Fibroblast of skin of scalp (primary cell): ENCODE measurements around the gene GARIN5B. TPM values are rescaled to one million over a fixed set of nuclear protein-coding genes. Genes with fewer than 3 reads are reported as not detected.
"Not testable (repeated sequence)": the region's sequence is repeated elsewhere in the genome, so short reads cannot be mapped to it uniquely, and the experiment has no call there.

Experiments
- DNase-seq: peaks from one replicate; pipeline ENCODE4 v3.0.0-alpha.2; 2013
- polyA plus RNA-seq, 2 experiments: library from polyadenylated mRNA; unstranded; fragments of 120-200 nt; gene quantifications; one replicate each; pipeline ENCODE4 v1.2.1, GENCODE V29; 2013; ENCODE audit not compliant: insufficient read length in 2 of 2

The GARIN5B gene
- not detected for polyA plus RNA-seq (2013, experiment 1 of 2; ENCODE audit: insufficient read length)
- not detected for polyA plus RNA-seq (2013, experiment 2 of 2; ENCODE audit: insufficient read length)

DNA sequence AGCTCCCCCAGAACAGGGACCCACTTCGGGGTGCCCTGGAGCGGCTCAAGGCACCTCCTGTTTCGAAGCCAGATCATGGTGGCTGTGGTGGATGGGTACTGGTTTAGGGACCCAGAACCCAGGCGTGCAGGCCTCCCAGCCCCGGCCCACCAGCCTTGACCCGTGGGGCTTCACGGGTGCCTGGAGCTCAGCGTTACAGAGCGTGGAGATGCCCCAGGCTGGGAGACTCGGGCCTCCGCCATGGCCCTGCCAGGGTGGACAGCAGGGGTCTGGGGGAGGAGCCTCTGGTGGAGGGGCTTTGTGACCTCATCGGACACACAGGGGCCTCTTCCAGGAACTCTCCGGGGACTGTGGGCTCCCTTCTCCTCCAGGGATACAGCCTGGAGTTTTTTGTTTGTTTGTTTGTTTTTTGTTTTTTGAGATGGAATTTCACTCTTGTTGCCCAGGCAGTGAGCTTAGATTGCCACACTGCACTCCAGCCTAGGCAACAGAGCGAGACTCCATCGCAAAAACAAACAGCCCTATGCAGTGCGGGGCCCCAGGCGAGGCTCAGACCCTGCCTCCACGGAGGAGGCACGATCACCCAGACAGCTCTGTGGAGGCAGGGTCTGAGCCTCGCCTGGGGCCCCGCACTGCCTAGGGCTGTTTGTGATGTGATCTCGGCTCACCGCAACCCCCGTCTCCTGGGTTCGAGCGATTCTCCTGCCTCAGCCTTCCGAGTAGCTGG lies at the start of gene GARIN5B:
Gene GARIN5B (minus strand): TSS at position 271 of the 727 bp plus-strand sequence. CDS start 194 bp downstream, at position 77.
- DNase-seq, result no peak

- no peak for DNase-seq
These were observed 47.1 kb upstream of the GARIN5B start for GRCh38 chr19:55410168-55410567.

DNA sequence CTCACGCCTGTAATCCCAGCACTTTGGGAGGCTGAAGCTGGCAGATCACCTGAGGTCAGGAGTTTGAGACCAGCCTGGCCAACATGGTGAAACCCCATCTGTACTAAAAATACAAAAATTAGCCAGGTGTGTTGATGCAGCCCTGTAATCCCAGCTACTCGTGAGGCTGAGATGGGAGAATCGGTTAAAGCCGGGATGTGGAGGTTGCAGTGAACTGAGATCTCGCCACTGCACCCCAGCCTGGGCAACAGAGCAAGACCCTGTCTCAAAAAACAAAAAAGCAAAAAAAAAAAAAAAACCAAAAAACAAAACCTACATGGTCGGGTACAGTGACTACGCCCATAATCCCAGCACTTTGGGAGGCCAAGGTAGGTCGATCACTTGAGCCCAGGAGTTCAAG lies 46.1 kb upstream of the GARIN5B start:
- DNase-seq, result not testable (repeated sequence)

- DNase-seq, result no peak
These were observed 45.4 kb upstream of the GARIN5B start for GRCh38 chr19:55408533-55408872.

DNA sequence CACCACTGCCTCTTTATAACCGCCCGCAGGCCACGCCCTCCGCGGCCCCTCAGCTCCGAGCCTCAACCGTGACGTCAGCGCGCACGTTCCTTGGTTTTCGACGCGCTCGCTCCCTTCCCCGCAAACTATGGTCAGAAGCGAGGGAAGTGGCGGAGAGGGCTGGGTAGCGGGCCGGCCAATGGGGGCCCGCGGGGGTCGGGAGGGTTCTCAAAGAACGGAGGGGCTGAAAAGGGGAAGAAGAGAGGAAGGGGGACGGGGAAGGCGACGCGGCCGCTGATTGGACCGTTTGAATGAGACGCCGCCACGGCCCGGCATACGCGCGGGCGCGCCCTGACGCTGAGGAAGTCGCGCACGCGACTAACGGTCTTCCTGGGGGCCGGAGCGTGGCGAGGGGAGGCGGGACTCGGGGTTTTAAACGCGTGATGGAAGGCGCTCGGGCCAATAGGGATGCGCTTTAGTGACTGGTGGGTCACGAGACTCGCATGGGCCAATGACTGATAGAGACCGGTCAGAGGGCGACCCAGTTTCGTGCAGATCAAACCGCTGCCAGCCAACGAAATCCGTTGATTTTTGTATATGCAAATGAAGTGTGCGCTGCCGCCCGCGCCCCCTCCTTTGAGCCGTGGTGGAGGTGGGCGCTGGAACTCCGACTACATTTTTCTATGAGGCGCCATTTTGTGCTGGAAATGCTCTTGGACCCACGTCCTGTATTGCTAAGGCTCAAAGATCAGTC lies 44.9 kb upstream of the GARIN5B start:
- peak; percentile 100 for DNase-seq

DNA sequence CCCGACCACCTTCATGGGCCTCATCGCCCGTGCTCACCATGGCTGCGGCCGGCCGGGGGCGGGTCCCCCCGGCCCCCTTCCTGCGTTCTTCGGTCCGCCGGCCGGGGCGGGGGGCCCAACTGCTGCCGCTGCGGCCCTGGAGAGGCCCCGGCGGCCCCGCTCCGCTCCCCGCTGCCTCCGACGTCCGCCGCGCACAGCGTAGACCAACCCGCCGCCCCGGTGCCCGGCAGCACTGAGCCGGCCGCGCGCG lies 44.4 kb upstream of the GARIN5B start, which contains the start of gene UBE2S:
Gene UBE2S (minus strand): TSS at position 239 of the 250 bp plus-strand sequence. CDS start 199 bp downstream, at position 40.
- not testable (repeated sequence) for DNase-seq

DNA sequence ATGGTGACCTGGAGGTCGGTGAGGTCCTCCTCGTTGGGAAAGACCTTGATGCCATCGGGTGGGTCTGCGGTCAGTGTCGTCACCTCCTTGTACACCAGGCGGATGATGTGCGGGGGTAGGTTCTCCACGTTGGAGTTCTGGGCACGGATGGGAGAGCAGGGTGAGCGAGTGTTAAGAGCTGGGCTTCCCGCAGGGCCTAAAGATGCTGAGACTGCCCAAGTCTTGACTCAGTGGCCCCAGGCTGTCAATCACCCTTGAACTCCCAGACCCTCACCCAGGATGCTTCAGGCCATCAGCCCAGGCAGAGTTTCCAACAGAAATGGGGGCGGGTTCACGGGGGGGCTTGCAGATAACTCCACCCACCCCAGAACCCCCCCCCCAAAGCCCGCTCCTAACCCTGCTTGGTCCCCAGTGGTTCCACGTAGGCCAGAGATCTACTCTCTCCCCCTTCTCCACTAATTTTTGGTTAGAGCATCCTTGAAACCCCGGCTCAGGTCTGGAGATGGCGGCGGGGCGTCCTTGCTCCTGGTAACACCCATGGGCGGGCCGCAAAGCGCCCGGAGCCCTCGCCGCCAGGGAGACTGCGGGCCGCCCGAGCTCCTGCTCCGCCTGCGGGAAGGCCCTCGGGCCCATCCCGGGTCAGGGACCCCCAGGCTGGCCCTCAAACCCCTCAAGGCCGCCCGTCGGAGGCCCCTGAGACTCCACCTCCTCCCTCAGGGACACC lies 43.9 kb upstream of the GARIN5B start:
- DNase-seq, result no peak

DNA sequence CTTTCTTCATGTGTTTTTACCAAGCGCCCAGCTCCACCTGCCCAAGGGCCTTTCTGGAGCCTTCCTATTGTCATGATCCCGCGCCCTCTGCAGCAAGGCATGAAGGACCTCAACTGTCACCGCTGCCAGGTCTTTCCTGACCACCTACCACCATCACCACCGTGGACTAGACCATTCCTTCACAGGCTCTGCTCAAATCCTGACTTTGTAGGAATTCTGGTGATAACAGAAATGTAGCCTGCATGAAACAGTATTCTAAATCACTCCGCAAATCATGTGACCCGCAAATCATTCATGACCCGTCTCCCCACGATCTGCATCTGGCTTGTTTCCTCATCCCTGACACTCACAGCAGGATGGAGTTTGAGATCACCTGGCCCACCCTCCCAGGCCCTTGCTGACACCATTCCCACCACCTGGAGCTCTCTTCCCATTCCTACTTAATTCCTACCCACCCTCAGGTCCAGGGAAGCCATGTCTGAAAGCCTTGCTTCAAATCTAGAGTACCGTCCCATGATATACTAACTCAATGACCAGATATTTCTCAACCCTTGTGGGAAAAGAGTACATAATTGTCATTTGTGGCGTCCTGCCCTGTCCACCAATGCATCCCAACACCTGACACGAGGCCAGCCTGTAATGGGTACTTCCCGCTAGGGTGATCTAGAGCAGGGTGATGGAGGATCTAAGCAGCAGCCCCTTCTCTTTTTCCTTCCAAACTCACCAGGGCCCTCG lies 43.2 kb upstream of the GARIN5B start:
- DNase-seq, result no peak

GRCh38 chr19:55405638-55406037 lies 42.6 kb upstream of the GARIN5B start:
- DNase-seq, result no peak

DNA sequence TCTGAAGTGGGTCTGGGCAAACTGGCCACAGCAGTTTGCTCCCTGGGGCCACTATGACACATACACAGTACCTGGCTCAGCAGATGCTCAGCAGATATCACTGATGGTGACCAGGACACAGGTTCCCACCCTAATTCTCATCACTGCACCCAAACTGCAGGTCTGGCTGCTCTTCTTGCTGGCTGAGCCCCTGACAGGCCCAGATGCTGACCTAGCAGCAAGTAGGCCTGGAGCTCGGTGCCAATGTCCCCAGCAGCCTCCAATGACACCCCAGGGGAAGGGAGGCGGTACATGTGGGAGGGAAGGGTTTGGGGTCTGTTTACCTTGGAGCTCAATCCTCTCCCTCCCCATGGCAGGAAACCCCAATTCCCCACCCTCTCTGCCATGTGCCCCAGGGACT lies 39.4 kb upstream of the GARIN5B start:
- DNase-seq, result no peak

GRCh38 chr19:55401390-55401789 lies 38.3 kb upstream of the GARIN5B start:
- not testable (repeated sequence) for DNase-seq

GRCh38 chr19:55400281-55401087 lies 37.4 kb upstream of the GARIN5B start:
- no peak for DNase-seq

DNA sequence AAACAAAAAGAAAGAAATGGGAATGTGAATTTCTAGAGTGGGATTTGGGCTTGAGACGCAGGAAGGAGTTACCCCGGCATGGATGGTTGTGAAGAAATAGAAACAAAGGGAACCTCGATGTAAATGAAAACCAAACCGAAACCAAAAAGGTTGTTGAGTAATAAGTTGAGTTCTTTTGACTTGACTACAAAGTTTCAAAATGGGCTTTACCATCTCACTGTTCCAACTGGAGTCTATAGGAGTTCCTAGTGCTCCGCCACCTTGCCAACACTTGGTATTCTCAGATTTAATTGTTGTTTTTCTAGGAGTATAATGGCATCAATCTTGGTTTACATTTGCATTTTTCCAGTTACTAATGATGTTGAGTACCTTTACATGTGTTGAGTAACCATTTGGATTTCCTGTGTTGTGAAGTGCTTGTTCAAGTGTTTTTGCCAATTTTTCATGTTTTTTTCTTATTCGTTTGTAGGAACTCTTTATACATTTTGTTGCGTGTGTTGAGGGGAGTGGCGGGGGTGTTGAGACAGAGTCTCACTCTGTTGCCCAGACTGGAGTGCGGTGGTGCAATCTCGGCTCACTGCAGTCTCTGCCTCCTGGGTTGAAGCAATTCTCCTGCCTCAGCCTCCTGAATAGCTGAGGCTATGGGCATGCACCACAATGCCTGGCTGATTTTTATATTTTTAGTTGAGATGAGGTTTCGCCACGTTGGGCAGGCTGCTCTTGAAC lies 35.3 kb upstream of the GARIN5B start:
- DNase-seq, result no peak

- DNase-seq, result no peak
These were observed 30.0 kb upstream of the GARIN5B start for GRCh38 chr19:55392820-55393761.

- DNase-seq, result no peak
These were observed 28.9 kb upstream of the GARIN5B start for GRCh38 chr19:55391702-55392615.

GRCh38 chr19:55391191-55391670 lies 28.2 kb upstream of the GARIN5B start:
- DNase-seq, result no peak

DNA sequence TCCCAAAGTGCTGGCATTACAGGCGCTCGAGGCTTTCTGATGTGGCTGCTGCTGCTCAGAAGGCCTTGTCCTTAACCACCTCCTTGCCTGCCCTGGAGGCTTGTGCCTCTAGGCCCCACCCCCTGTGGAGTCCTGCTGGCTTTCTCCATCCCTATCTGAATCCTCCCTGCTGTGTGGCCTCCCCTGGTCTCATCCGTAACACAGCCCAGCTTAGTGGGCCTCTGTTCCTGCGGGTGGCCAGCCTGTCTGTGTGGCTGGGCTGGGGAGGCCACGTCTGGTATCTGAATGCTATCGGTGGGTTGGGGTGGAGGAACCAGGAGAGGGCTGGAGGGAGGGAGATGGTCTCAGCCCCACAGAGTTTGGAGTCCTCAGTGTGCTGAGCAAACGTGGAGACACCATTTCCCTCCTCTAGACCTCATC lies 27.4 kb upstream of the GARIN5B start:
- peak; percentile 35 for DNase-seq
